Calu3 (cell line): ENCODE measurements around the gene AP3S1. TPM values are rescaled to one million over a fixed set of nuclear protein-coding genes. Genes with fewer than 3 reads are reported as not detected.
A peak's percentile ranks its signal among the peaks of the same experiment; 100 is the strongest.

Source experiments
- BruUV-seq: library from RNA; stranded (reverse); fragments of 400-500 nt; replicated peaks from 2 replicates; lab custom pipeline; 2021; lab: Mats Ljungman, UMichigan
- CTCF ChIA-PET: fragments of 300-600 bp; sonication (Branson Sonifier 250); formaldehyde crosslinking; loops from one replicate; lab custom pipeline; 2022; ENCODE audit warnings: antibody characterized with exemption; lab: Charles Lee
- DNase-seq: peaks from one replicate; pipeline ENCODE4 v3.0.0; 2022
- H3K27ac Mint-ChIP-seq: one replicate; pipeline ENCODE4 v1.8.0; 2022; ENCODE audit warnings: mixed read lengths; ENCODE audit not compliant: unreplicated experiment
- H3K27me3 Mint-ChIP-seq: one replicate; pipeline ENCODE4 v1.8.0; 2022; ENCODE audit warnings: mixed read lengths; ENCODE audit not compliant: unreplicated experiment
- H3K36me3 Mint-ChIP-seq: one replicate; pipeline ENCODE4 v1.8.0; 2022; ENCODE audit warnings: mild to moderate bottlenecking, moderate library complexity, mixed read lengths; ENCODE audit not compliant: insufficient read depth, unreplicated experiment
- H3K4me1 Mint-ChIP-seq: one replicate; pipeline ENCODE4 v1.8.0; 2022; ENCODE audit warnings: mild to moderate bottlenecking, low read depth, mixed read lengths; ENCODE audit not compliant: unreplicated experiment
- H3K4me3 Mint-ChIP-seq: one replicate; pipeline ENCODE4 v1.8.0; 2022; ENCODE audit warnings: mild to moderate bottlenecking, low read depth, moderate library complexity, mixed read lengths; ENCODE audit not compliant: unreplicated experiment
- H3K9me3 Mint-ChIP-seq: one replicate; pipeline ENCODE4 v1.8.0; 2022; ENCODE audit warnings: low read depth, mixed read lengths; ENCODE audit not compliant: unreplicated experiment
- CTCF ChIP-seq: fragments of 200-600 bp; IDR thresholded peaks from one replicate; pipeline ENCODE4 v1.8.0; 2022; ENCODE audit warnings: antibody characterized with exemption; ENCODE audit not compliant: unreplicated experiment
- intact Hi-C: fragments of 100-400 bp; cut with micrococcal nuclease; formaldehyde crosslinking; loops from one replicate; pipeline ENCODE4 v1.10.0; 2022; ENCODE audit not compliant: unreplicated experiment
- total RNA-seq: library from RNA; stranded (reverse); gene quantifications from 2 replicates; pipeline ENCODE4 v1.2.3, GENCODE V29; 2022

The AP3S1 gene
- total RNA-seq, 1 experiment from 2014 or later: 101 TPM

GRCh38 chr5:115843444-115844130 is 1.9 kb downstream of the AP3S1 start:
- BruUV-seq: no TSS peak
- Mint-ChIP-seq H3K4me1 (peaks cover 32% of the 10 kb centered on the region), H3K4me3 (peak overlapping the region; percentile 87), H3K9me3 (no peaks in the 10 kb centered on the region), H3K27me3 (no peaks in the 10 kb centered on the region), H3K36me3 (peaks cover 52% of the 10 kb centered on the region), H3K27ac (peak overlapping the region; percentile 87)
- no peak for TF ChIP-seq CTCF
- intact Hi-C loops: loop anchor here (5.0 kb wide), 4 partner anchors 224 to 536 kb away; partner anchors contain the start of gene FEM1C
- DNase-seq: no peak
- CTCF ChIA-PET: no interaction called here

- CTCF ChIA-PET: no interaction called here
- Mint-ChIP-seq H3K4me3 (peak overlapping the region; percentile 87), H3K27me3 (no peaks in the 10 kb centered on the region), H3K9me3 (no peaks in the 10 kb centered on the region), H3K4me1 (peaks cover 33% of the 10 kb centered on the region), H3K27ac (peak overlapping the region; percentile 25), H3K36me3 (peaks cover 45% of the 10 kb centered on the region)
- intact Hi-C loops: loop anchor here (5.0 kb wide), 4 partner anchors 223 to 537 kb away; partner anchors contain the start of gene FEM1C
- no peak for TF ChIP-seq CTCF
- DNase-seq: no peak
- BruUV-seq: no TSS peak
Measured at GRCh38 chr5:115844321-115844817, 2.6 kb downstream of the AP3S1 start.

- CTCF ChIA-PET: no interaction called here
- DNase-seq: no peak
- no peaks in the 10 kb centered on the region for H3K9me3 Mint-ChIP-seq
- H3K27ac Mint-ChIP-seq: no peak overlapping the region
- no peaks in the 10 kb centered on the region for H3K27me3 Mint-ChIP-seq
- no peak overlapping the region for H3K4me3 Mint-ChIP-seq
- no peak for TF ChIP-seq CTCF
- no TSS peak for BruUV-seq
- peaks cover 46% of the 10 kb centered on the region for H3K4me1 Mint-ChIP-seq
- H3K36me3 Mint-ChIP-seq: peaks cover 15% of the 10 kb centered on the region
- intact Hi-C loops: no loop called here
Measured at GRCh38 chr5:115847290-115847689, 5.6 kb downstream of the AP3S1 start.

- H3K4me3 Mint-ChIP-seq: no peak overlapping the region
- BruUV-seq: no TSS peak
- no peaks in the 10 kb centered on the region for H3K36me3 Mint-ChIP-seq
- no peak for TF ChIP-seq CTCF
- no peaks in the 10 kb centered on the region for H3K9me3 Mint-ChIP-seq
- H3K27me3 Mint-ChIP-seq: no peaks in the 10 kb centered on the region
- peaks cover 36% of the 10 kb centered on the region for H3K4me1 Mint-ChIP-seq
- CTCF ChIA-PET: no interaction called here
- DNase-seq: no peak
- H3K27ac Mint-ChIP-seq: no peak overlapping the region
- intact Hi-C loops: no loop called here
Measured at GRCh38 chr5:115849258-115849798, 7.6 kb downstream of the AP3S1 start.
